Smooth muscle cell (in vitro differentiated cells): Measurements from ENCODE around the gene LIME1. TPM values are rescaled to one million over a fixed set of nuclear protein-coding genes. Genes with fewer than 3 reads are reported as not detected.

ENCODE experiments used
- DNase-seq: peaks from one replicate; lab custom pipeline; 2025; ENCODE audit not compliant: unreplicated experiment; lab: John Stamatoyannopoulos, UW
- H2AFZ ChIP-seq: fragments of 200-600 bp; sonication (generic); 2 replicates; pipeline ENCODE4 v1.6.0; 2016; ENCODE audit warnings: antibody characterized with exemption, low read depth, mild to moderate bottlenecking
- H3F3A ChIP-seq: fragments of 200-600 bp; sonication (generic); 2 replicates; pipeline ENCODE4 v1.6.0; 2017; ENCODE audit warnings: antibody characterized with exemption, low read depth
- H3K27ac ChIP-seq: fragments of 200-600 bp; sonication (generic); 2 replicates; pipeline ENCODE4 v1.5.1; 2016; ENCODE audit warnings: low read depth, mild to moderate bottlenecking
- H3K27me3 ChIP-seq: fragments of 200-600 bp; sonication (generic); 2 replicates; pipeline ENCODE4 v1.6.1; 2016; ENCODE audit warnings: low read depth, mild to moderate bottlenecking
- H3K36me3 ChIP-seq: fragments of 200-600 bp; sonication (generic); 2 replicates; pipeline ENCODE4 v1.5.1; 2016; ENCODE audit warnings: low read depth
- H3K4me1 ChIP-seq: fragments of 200-600 bp; sonication (generic); 2 replicates; pipeline ENCODE4 v1.5.1; 2016; ENCODE audit warnings: low read depth
- H3K4me2 ChIP-seq: fragments of 200-600 bp; sonication (generic); 2 replicates; pipeline ENCODE4 v1.6.0; 2016; ENCODE audit warnings: mild to moderate bottlenecking
- H3K4me3 ChIP-seq: fragments of 200-600 bp; sonication (generic); 2 replicates; pipeline ENCODE4 v1.5.1; 2016; ENCODE audit warnings: mild to moderate bottlenecking
- H3K79me2 ChIP-seq: fragments of 200-600 bp; sonication (generic); 2 replicates; pipeline ENCODE4 v1.6.0; 2016; ENCODE audit warnings: low read depth, mild to moderate bottlenecking
- H3K9ac ChIP-seq: fragments of 200-600 bp; sonication (generic); 2 replicates; pipeline ENCODE4 v1.6.0; 2016; ENCODE audit warnings: low read depth
- H3K9me3 ChIP-seq: fragments of 200-600 bp; sonication (generic); replicated peaks from 2 replicates; pipeline ENCODE4 v1.5.1; 2016; ENCODE audit warnings: low read depth
- H4K20me1 ChIP-seq: fragments of 200-600 bp; sonication (generic); 2 replicates; pipeline ENCODE4 v1.6.0; 2016; ENCODE audit warnings: low read depth
- CTCF ChIP-seq: fragments of 200-600 bp; sonication (generic); IDR thresholded peaks from 2 replicates; pipeline ENCODE4 v1.5.1; 2017; ENCODE audit warnings: borderline replicate concordance, mild to moderate bottlenecking, antibody characterized with exemption; ENCODE audit not compliant: insufficient read depth, poor library complexity, severe bottlenecking
- WGBS: methylation state at CpG from one replicate; pipeline ENCODE4 v1.1.7; 2016; ENCODE audit warnings: low lambda C conversion rate; 5-methylcytosine and 5-hydroxymethylcytosine counted together
- polyA plus RNA-seq: library from polyadenylated mRNA; unstranded; fragments of >200 nt; fragmentation: Nextera tagmentation; extraction: Ambion mirVana; gene quantifications from 2 replicates; pipeline ENCODE4 v1.2.1, GENCODE V29; 2016
- total RNA-seq: library from RNA; depleted of rRNA; stranded (reverse); fragments of >200 nt; gene quantifications from 2 replicates; pipeline ENCODE4 v1.2.3, GENCODE V29; 2014

LIME1 gene
- total and polyA plus RNA-seq, 2 experiments from 2014 or later, result 6.9 to 7.2 TPM

- H3K4me3 ChIP-seq, result no peak overlapping the region
- no peaks in the 10 kb centered on the region for H3K79me2 ChIP-seq
- no peaks in the 10 kb centered on the region for H3K9me3 ChIP-seq
- H3K9ac ChIP-seq, result no peak overlapping the region
- H3K4me2 ChIP-seq, result no peak overlapping the region
- TF ChIP-seq CTCF, result no peak
- no peaks in the 10 kb centered on the region for H3F3A ChIP-seq
- no peaks in the 10 kb centered on the region for H4K20me1 ChIP-seq
- no peak overlapping the region for H2AFZ ChIP-seq
- no peaks in the 10 kb centered on the region for H3K27me3 ChIP-seq
- H3K36me3 ChIP-seq, result no peaks in the 10 kb centered on the region
- H3K27ac ChIP-seq, result no peak overlapping the region
- H3K4me1 ChIP-seq, result peaks cover 15% of the 10 kb centered on the region
- 98% methylated on average over 21 of the region's 21 CpGs for WGBS
- DNase-seq, result no peak
Observed at GRCh38 chr20:63693733-63694583, 42.5 kb upstream of the LIME1 start.

GRCh38 chr20:63694584-63695423 is 41.7 kb upstream of the LIME1 start:
- Histone ChIP-seq H3K27me3 (no peaks in the 10 kb centered on the region), H3K9me3 (no peaks in the 10 kb centered on the region), H4K20me1 (no peaks in the 10 kb centered on the region), H3F3A (no peaks in the 10 kb centered on the region), H2AFZ (no peak overlapping the region), H3K4me3 (no peak overlapping the region), H3K27ac (no peak overlapping the region), H3K4me1 (peaks cover 20% of the 10 kb centered on the region), H3K36me3 (no peaks in the 10 kb centered on the region), H3K9ac (no peak overlapping the region), H3K4me2 (no peak overlapping the region), H3K79me2 (no peaks in the 10 kb centered on the region)
- no peak for DNase-seq
- whole genome bisulfite sequencing, result 95% methylated on average over 36 of the region's 37 CpGs
- no peak for TF ChIP-seq CTCF

- no peaks in the 10 kb centered on the region for H3K27me3 ChIP-seq
- TF ChIP-seq CTCF, result no peak
- no peaks in the 10 kb centered on the region for H4K20me1 ChIP-seq
- H3K4me2 ChIP-seq, result no peak overlapping the region
- no peak overlapping the region for H3K9ac ChIP-seq
- no peak for DNase-seq
- peaks cover 20% of the 10 kb centered on the region for H3K4me1 ChIP-seq
- H3K27ac ChIP-seq, result no peak overlapping the region
- 89% methylated on average over 25 of the region's 25 CpGs for WGBS
- H3F3A ChIP-seq, result no peaks in the 10 kb centered on the region
- no peaks in the 10 kb centered on the region for H3K79me2 ChIP-seq
- H3K9me3 ChIP-seq, result no peaks in the 10 kb centered on the region
- no peak overlapping the region for H3K4me3 ChIP-seq
- H3K36me3 ChIP-seq, result no peaks in the 10 kb centered on the region
- H2AFZ ChIP-seq, result no peak overlapping the region
Observed at GRCh38 chr20:63695424-63696305, 40.8 kb upstream of the LIME1 start.
